K562 (cell line): ENCODE data around the gene CD46. TPM values are rescaled to one million over a fixed set of nuclear protein-coding genes. Genes with fewer than 3 reads are reported as not detected.

ENCODE experiments used
- CBFA2T2 ChIP-seq: fragments of 450-650 bp; conservative IDR thresholded peaks from 2 replicates; pipeline ENCODE4 v1.6.1; 2017; ENCODE audit warnings: mild to moderate bottlenecking
- CEBPG ChIP-seq, 3 experiments: fragments of 200-800 bp in 1 of 3; sonication (Bioruptor generic) in 1 of 3; sonication (generic) in 1 of 3; formaldehyde crosslinking in 1 of 3; IDR thresholded peaks in 2 of 3; conservative IDR thresholded peaks in 1 of 3; 2 replicates each; pipeline versions ENCODE4 v1.6.1 to v1.8.0; 2016 to 2022; ENCODE audit warnings: missing compliant biosample characterization in 2 of 3, missing genetic modification characterization in 2 of 3, mild to moderate bottlenecking in 1 of 3, missing genetic modification reagents in 1 of 3
- FOXJ2 ChIP-seq: fragments of 200-800 bp; sonication (Bioruptor generic); IDR thresholded peaks from 2 replicates; pipeline ENCODE4 v1.6.1; 2016; ENCODE audit warnings: missing genetic modification characterization, missing compliant biosample characterization
- HDGF ChIP-seq: fragments of 450-650 bp; IDR thresholded peaks from 2 replicates; pipeline ENCODE4 v1.6.1; 2016
- JUND ChIP-seq, 2 experiments: IDR thresholded peaks; 2 replicates in 1 of 2; 3 replicates in 1 of 2; pipeline ENCODE4 v1.6.1; 2011; ENCODE audit warnings: borderline replicate concordance in 2 of 2, low read depth in 2 of 2, low read length in 2 of 2, improper control_type of control experiment in 1 of 2, missing biosample characterization in 1 of 2, missing genetic modification characterization in 1 of 2, missing genetic modification reagents in 1 of 2
- KLF10 ChIP-seq: fragments of 250-450 bp; sonication (Bioruptor Pico); IDR thresholded peaks from 2 replicates; pipeline ENCODE4 v1.6.1; 2021; ENCODE audit warnings: matching md5 sums
- RBM34 ChIP-seq: fragments of 200-400 bp; formaldehyde crosslinking; IDR thresholded peaks from 2 replicates; pipeline ENCODE4 v1.6.1; 2018; ENCODE audit warnings: low read length, borderline replicate concordance; ENCODE audit not compliant: insufficient read depth
- SMARCA5 ChIP-seq: fragments of 450-650 bp; IDR thresholded peaks from 2 replicates; pipeline ENCODE4 v1.6.1; 2016
- polyA plus RNA-seq, 8 experiments: library from polyadenylated mRNA; depleted of rRNA in 4 of 8; stranded (reverse) in 5 of 8; unstranded in 3 of 8; fragments of >200 nt; fragmentation: Nextera tagmentation in 2 of 8; fragmentation: Illumina TruSeq in 1 of 8; extraction: Ambion mirVana in 2 of 8; extraction: Trizol in 1 of 8; gene quantifications; 2 replicates each; pipeline versions ENCODE4 v1.2.1 to v1.2.3, GENCODE V29; 2011 to 2014; ENCODE audit warnings: inconsistent platforms in 1 of 8, missing spikeins in 1 of 8
- total RNA-seq, 7 experiments: library from RNA; depleted of rRNA in 6 of 7; stranded (reverse); fragments of >200 nt in 6 of 7; fragmentation: Illumina TruSeq in 2 of 7; extraction: Trizol in 2 of 7; gene quantifications; 2 replicates each; pipeline versions ENCODE4 v1.2.1 to v1.2.3, GENCODE V29; 2011 to 2021; ENCODE audit warnings: low replicate concordance in 1 of 7
- TF ChIP-seq, protein P1 (sequence below): fragments of 450-650 bp; formaldehyde crosslinking; IDR thresholded peaks from 2 replicates; pipeline ENCODE4 v1.4.0; 2020; ENCODE audit warnings: mild to moderate bottlenecking, moderate library complexity
- TF ChIP-seq, protein P2 (sequence below), 2 experiments: fragments of 450-650 bp; formaldehyde crosslinking in 1 of 2; IDR thresholded peaks; 2 replicates each; pipeline versions ENCODE4 v1.4.0 to v1.6.1; 2014 to 2020; ENCODE audit warnings: mild to moderate bottlenecking in 2 of 2, borderline replicate concordance in 1 of 2, low read depth in 1 of 2
- TF ChIP-seq, protein P3 (sequence below), 3 experiments: fragments of 200-800 bp in 1 of 3; sonication (Bioruptor generic) in 1 of 3; sonication (generic) in 1 of 3; formaldehyde crosslinking in 1 of 3; IDR thresholded peaks; 2 replicates each; pipeline versions ENCODE4 v1.6.1 to v1.8.0; 2016 to 2022; ENCODE audit warnings: mild to moderate bottlenecking in 2 of 3, missing compliant biosample characterization in 2 of 3, missing genetic modification characterization in 2 of 3, missing genetic modification reagents in 1 of 3
- TF ChIP-seq, protein P4 (sequence below): fragments of 450-650 bp; conservative IDR thresholded peaks from 2 replicates; pipeline ENCODE4 v1.6.1; 2016; ENCODE audit warnings: missing genetic modification characterization, low read depth, mild to moderate bottlenecking, missing compliant biosample characterization, moderate library complexity

The CD46 gene
- total and polyA plus RNA-seq, 9 of the 15 experiments (the other 6 are each of a cell fraction or from before 2014, with no cell fraction given), result 87.9 to 374 (median 156) TPM

DNA sequence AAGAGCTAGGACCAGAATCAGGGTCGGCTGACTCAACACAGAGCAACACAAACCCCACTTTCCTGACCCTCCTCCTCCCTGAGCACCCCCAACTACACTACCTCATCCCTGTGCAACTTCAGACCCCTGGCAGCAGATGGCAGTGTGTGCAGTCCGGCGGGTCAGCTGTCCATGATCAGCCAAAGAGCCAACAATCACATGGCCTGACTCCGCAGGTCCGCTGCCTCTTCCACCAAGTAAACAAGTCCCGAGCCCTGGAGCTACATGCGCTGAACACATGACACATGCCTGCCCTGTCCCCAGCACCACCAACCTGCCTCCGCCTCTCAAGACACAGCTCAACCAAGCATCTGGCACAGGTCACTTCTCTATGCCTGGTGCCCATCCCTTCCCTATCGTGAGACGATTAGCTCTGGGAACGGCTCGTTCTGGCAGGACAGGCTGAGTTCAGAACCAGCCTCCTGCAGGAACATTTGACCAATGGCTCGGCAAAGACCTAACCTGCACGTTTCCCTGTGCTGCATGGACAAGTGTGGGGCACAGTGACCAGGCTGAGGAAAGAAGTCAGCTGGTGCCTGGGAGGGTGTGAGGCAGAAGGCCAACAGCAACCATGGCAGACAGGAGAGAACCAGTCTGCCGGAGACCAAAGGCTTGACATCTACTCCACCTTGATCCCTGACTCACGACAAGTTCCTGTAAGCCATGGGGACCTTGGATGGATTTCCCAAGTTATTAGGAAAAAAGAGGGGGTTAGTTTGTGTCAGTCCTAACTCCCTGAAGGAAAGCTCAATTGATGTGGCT lies 60.3 kb downstream of the CD46 start (continued):
- TF ChIP-seq, protein P1, sequence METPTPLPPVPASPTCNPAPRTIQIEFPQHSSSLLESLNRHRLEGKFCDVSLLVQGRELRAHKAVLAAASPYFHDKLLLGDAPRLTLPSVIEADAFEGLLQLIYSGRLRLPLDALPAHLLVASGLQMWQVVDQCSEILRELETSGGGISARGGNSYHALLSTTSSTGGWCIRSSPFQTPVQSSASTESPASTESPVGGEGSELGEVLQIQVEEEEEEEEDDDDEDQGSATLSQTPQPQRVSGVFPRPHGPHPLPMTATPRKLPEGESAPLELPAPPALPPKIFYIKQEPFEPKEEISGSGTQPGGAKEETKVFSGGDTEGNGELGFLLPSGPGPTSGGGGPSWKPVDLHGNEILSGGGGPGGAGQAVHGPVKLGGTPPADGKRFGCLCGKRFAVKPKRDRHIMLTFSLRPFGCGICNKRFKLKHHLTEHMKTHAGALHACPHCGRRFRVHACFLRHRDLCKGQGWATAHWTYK (CRISPR knock-in tag), result peak; percentile 46; the same call in 1 of the 2 replicates
- TF ChIP-seq CBFA2T2 (0 out of 2 replicates have a peak, but pooled peaks have one; percentile 11), RBM34 (no peak), KLF10 (CRISPR knock-in tag) (no peak), HDGF (0 out of 2 replicates have a peak, but pooled peaks have one; percentile 45), SMARCA5 (peak; percentile 61; the same call in 1 of the 2 replicates), FOXJ2 (tag) (peak; percentile 76), JUND (IDR thresholded peaks at IDR 0.05; ENCODE audit: borderline replicate concordance, low read depth, low read length) (peak; percentile 57), JUND (tag; IDR thresholded peaks at IDR 0.05; ENCODE audit: borderline replicate concordance, low read depth, low read length) (peak; percentile 47; the same call in 2 of the 3 replicates), CEBPG (CRISPR knock-in tag; IDR thresholded peaks at IDR 0.05) (peak; percentile 84), CEBPG (tag; conservative IDR thresholded peaks at IDR 0.05 in 1 of 2, IDR thresholded peaks at IDR 0.05 in 1 of 2) (no peak; a peak in 1 of 4 replicates)
- TF ChIP-seq, protein P2, sequence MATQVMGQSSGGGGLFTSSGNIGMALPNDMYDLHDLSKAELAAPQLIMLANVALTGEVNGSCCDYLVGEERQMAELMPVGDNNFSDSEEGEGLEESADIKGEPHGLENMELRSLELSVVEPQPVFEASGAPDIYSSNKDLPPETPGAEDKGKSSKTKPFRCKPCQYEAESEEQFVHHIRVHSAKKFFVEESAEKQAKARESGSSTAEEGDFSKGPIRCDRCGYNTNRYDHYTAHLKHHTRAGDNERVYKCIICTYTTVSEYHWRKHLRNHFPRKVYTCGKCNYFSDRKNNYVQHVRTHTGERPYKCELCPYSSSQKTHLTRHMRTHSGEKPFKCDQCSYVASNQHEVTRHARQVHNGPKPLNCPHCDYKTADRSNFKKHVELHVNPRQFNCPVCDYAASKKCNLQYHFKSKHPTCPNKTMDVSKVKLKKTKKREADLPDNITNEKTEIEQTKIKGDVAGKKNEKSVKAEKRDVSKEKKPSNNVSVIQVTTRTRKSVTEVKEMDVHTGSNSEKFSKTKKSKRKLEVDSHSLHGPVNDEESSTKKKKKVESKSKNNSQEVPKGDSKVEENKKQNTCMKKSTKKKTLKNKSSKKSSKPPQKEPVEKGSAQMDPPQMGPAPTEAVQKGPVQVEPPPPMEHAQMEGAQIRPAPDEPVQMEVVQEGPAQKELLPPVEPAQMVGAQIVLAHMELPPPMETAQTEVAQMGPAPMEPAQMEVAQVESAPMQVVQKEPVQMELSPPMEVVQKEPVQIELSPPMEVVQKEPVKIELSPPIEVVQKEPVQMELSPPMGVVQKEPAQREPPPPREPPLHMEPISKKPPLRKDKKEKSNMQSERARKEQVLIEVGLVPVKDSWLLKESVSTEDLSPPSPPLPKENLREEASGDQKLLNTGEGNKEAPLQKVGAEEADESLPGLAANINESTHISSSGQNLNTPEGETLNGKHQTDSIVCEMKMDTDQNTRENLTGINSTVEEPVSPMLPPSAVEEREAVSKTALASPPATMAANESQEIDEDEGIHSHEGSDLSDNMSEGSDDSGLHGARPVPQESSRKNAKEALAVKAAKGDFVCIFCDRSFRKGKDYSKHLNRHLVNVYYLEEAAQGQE (IDR thresholded peaks at IDR 0.05; ENCODE audit: borderline replicate concordance), result peak; percentile 71
- TF ChIP-seq, protein P2 (CRISPR knock-in tag; IDR thresholded peaks at IDR 0.05; ENCODE audit: low read depth), result no peak; the same call in 1 of the 2 replicates
- TF ChIP-seq, protein P3, sequence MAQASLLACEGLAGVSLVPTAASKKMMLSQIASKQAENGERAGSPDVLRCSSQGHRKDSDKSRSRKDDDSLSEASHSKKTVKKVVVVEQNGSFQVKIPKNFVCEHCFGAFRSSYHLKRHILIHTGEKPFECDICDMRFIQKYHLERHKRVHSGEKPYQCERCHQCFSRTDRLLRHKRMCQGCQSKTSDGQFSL (CRISPR knock-in tag; IDR thresholded peaks at IDR 0.05), result peak; percentile 82
- TF ChIP-seq, protein P3 (tag; IDR thresholded peaks at IDR 0.05), result peak in 1 of 2 experiments; percentile 68; a peak in 1 of 4 replicates
- TF ChIP-seq, protein P4, sequence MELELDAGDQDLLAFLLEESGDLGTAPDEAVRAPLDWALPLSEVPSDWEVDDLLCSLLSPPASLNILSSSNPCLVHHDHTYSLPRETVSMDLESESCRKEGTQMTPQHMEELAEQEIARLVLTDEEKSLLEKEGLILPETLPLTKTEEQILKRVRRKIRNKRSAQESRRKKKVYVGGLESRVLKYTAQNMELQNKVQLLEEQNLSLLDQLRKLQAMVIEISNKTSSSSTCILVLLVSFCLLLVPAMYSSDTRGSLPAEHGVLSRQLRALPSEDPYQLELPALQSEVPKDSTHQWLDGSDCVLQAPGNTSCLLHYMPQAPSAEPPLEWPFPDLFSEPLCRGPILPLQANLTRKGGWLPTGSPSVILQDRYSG (tag), result 0 out of 2 replicates have a peak, but pooled peaks have one; percentile 45
